GM19395 (cell line): ENCODE measurements around the gene NRM.
"Not testable (repeated sequence)": the region's sequence is repeated elsewhere in the genome, so short reads cannot be mapped to it uniquely, and the experiment has no call there.

Source experiments
- ATAC-seq: cut with Tn5 transposase; IDR thresholded peaks from one replicate; pipeline ENCODE4 v1.9.1; 2021; ENCODE audit warnings: mild to moderate bottlenecking, moderate library complexity; ENCODE audit not compliant: unreplicated experiment

The NRM gene, protein sequence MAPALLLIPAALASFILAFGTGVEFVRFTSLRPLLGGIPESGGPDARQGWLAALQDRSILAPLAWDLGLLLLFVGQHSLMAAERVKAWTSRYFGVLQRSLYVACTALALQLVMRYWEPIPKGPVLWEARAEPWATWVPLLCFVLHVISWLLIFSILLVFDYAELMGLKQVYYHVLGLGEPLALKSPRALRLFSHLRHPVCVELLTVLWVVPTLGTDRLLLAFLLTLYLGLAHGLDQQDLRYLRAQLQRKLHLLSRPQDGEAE

GRCh38 chr6:30690403-30691207, at the start of gene NRM:
Gene NRM, minus strand, starts transcription at chr6:30690984. Its CDS starts 10 bp downstream, at chr6:30690974.
- no peak for ATAC-seq

- ATAC-seq = no peak
Observed at GRCh38 chr6:30740540-30740870, 49.7 kb upstream of the NRM start.

DNA sequence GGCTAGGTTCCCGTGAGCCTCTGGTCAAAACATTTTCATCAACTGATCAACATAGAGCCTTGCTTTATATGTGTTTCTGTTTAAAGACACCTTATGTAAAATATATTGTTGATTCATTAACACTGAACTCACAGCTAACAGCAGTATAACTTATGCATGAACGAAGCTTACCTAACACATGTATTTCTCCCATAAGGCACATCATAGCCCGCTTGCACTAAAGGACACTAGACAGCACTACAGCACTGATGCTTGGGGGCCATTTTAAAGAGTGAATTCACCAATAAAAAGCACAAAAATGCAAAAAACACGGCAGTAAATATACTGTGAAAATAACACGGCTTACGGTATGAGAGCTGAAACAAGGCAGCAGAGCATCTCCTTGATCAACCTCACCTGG, 47.7 kb upstream of the NRM start:
- ATAC-seq = no peak

GRCh38 chr6:30735668-30736314, 45.0 kb upstream of the NRM start:
- ATAC-seq = no peak

DNA sequence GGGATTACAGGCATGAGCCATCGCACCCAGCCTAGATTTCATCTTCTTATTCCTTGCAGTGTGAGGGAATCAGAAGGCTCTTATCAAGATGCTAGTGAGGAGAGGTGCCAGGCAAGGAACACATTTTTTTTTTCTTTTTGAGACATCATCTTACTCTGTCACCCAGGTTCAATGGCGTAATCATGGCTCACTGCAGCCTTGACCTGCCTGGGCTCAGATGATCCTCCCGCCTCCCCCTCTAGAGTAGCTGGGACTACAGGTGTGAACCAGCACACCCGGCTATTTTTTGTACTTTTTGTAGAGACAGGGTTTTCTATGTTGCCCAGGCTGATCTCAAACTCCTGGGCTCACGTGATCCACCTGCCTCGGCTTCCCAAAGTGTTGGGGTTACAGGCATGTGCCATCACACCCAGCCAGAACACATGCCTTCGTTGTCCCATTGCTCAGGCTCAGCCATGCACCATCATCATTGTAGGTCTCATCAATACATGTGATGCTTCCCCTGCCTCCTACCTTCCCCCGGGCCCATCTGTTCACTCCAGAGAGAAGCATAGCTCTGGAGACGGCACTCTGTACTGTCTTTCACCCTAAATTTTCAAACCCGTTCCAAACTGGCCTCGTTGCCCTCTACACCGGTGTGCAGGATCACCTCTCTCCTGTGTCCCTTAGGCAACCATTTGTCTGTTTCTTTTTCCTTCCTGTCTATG, 41.6 kb upstream of the NRM start:
- no peak for ATAC-seq

GRCh38 chr6:30730601-30731435, 40.0 kb upstream of the NRM start:
- no peak for ATAC-seq

GRCh38 chr6:30727920-30728553, 37.3 kb upstream of the NRM start:
- no peak for ATAC-seq

DNA sequence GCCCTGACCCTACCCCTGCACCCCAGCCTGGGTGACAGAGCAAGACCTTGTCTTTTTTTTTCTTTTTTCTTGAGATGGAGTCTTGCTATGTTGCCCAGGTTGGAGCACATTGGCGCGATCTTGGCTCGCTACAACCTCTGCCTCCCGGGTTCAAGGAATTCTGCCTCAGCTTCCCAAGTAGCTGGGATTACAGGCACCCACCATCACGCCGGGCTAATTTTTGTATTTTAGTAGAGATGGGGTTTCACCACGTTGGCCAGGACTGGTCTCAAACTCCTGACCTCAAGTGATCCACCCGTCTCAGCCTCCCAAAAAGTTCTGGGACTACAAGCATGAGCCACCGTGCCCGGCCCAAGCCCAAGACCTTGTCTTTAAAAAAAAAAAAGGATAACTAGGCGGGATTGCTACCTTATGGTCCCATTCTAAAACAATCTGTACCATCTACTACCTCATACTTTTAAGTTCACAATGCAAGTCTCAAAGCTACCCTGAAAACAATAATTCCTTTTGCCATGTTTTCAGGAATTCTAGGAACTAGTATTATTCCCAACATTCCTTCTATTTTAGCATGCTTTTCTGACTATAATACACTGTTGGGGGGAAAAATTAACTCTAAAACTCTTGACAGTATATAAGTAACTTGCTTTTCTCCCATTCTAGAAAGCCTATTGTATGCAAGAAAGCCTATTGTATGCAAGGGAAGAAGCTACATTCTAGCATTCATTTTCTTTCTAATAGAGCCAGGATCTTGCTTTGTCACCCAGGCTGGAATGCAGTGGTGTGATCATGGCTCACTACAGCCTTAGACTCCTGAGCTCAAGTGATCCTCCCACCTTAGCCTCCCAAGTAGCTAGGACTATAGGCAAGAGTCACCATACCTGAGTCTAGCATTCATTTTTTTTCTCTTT, 36.0 kb upstream of the NRM start:
- no peak for ATAC-seq

DNA sequence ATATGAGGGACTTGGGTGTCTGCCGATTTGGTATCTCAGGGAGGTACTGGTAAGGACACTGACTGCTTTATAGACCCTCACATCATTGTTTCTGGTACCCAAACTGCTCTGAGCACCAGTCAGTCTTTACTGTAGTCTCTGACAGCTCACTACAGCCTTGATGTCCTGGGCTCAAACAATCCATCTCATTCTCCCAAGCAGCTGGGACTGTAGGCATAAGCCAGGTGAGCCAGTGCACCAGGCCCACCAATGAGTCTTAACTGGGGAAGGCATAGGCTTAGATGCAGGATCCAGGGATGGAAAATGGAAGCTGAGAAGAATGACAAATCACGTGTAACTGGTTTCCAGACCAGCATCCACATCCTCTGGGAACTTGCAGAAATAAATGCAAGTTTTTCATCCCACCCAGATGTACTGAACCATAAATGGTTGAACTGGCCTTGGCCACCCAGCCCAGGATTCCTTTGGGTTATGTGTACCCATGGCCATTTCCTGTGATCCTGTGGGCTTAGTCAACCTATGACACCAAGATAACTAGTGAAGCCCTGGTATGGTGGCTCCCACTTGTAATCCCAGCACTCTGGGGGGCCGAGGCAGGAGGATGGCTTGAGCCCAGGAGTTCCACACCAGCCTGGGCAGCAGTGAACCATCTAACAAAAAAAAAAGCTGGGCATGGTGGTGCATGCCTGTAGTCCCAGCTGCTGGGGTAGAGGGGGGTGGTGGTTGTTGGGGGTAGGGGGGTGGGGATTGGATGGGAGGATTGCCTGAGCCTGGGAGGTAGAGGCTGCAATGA, 35.1 kb upstream of the NRM start:
- no peak for ATAC-seq

- no peak for ATAC-seq
Observed at GRCh38 chr6:30724906-30725667, 34.3 kb upstream of the NRM start.

DNA sequence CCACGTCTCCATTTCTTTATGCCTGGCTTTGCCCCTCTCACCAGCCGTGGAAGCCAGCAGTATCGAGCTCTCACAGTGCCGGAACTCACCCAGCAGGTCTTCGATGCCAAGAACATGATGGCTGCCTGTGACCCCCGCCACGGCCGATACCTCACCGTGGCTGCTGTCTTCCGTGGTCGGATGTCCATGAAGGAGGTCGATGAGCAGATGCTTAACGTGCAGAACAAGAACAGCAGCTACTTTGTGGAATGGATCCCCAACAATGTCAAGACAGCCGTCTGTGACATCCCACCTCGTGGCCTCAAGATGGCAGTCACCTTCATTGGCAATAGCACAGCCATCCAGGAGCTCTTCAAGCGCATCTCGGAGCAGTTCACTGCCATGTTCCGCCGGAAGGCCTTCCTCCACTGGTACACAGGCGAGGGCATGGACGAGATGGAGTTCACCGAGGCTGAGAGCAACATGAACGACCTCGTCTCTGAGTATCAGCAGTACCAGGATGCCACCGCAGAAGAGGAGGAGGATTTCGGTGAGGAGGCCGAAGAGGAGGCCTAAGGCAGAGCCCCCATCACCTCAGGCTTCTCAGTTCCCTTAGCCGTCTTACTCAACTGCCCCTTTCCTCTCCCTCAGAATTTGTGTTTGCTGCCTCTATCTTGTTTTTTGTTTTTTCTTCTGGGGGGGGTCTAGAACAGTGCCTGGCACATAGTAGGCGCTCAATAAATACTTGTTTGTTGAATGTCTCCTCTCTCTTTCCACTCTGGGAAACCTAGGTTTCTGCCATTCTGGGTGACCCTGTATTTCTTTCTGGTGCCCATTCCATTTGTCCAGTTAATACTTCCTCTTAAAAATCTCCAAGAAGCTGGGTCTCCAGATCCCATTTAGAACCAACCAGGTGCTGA, 33.3 kb upstream of the NRM start:
- not testable (repeated sequence) for ATAC-seq

- ATAC-seq = not testable (repeated sequence)
Observed at GRCh38 chr6:30723159-30723842, 32.5 kb upstream of the NRM start.

DNA sequence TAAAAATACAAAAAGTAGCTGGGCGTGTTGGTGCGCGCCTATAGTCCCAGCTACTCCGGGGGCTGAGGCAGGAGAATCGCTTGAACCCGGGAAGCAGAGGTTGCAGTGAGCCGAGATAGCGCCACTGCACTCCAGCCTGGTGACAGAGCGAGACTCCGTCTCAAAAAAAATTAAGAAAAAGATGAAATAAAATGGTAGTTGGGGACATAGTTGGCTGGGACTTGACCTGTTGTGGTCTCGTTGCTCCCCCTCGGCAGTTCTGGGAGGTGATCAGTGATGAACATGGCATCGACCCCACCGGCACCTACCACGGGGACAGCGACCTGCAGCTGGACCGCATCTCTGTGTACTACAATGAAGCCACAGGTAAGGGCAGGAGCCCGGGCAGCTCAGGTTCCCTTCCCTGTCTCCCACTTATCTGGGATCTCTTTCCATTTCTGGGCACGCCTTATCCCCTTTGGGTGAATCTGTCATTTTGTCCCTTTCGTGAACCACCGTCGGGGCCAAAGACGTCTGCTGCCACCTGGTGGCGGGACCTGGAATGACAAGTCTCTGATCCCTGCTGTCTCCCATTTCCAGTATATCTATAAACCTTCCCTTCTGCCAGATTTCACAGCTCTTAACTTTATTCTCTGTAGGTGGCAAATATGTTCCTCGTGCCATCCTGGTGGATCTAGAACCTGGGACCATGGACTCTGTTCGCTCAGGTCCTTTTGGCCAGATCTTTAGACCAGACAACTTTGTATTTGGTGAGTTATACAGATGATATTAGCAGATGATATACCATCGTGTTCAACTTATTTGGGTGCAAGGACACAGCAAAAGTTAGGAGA, 31.7 kb upstream of the NRM start:
- peak; percentile 30 for ATAC-seq

DNA sequence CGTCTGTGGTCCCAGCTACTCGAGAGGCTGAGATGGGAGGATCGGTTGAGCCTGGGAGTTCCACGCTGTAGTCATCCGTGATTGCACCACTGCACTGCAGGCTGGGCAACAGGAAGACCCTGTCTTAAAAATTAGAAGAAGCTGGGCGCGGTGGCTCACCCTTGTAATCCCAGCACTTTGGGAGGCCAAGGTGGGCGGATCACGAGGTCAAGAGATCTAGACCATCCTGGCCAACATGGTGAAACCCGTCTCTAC, 31.2 kb upstream of the NRM start:
- not testable (repeated sequence) for ATAC-seq
